ENCODE results near the gene EXD1.

DNA sequence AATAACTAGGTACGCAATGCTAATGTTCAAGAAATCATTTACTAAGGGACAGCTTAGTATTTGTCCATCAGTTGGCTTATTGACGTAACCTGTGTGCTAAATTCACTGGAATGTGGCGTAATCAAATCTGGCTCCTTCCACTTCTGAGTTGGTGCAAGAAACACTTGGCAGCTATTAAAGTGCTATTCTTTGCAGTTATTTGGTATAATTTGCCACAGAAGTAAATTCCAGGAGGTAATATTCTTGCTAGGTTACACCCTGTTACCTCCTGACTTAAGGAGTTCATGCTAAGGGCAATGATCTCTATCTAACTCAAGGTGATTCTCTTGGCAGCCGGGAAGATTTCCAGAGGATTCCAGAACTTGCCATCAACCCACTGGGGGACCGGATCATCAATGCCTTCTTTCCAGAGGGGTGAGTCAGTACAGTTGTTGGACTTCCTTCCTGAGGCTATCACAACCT lies 26.1 kb upstream of the EXD1 start:
- TF ChIP-seq RXRA (IDR thresholded peaks at IDR 0.05) (peak; percentile 88 to 90), FOXA1 (IDR thresholded peaks at IDR 0.05) (peak; percentile 92), TAF1 (conservative IDR thresholded peaks at IDR 0.05) (peak; percentile 83), REST (IDR thresholded peaks at IDR 0.05) (peak; percentile 66), GABPA (IDR thresholded peaks at IDR 0.05 in 1 of 2, conservative IDR thresholded peaks at IDR 0.05 in 1 of 2) (no peak)
- TF ChIP-seq, protein P1, sequence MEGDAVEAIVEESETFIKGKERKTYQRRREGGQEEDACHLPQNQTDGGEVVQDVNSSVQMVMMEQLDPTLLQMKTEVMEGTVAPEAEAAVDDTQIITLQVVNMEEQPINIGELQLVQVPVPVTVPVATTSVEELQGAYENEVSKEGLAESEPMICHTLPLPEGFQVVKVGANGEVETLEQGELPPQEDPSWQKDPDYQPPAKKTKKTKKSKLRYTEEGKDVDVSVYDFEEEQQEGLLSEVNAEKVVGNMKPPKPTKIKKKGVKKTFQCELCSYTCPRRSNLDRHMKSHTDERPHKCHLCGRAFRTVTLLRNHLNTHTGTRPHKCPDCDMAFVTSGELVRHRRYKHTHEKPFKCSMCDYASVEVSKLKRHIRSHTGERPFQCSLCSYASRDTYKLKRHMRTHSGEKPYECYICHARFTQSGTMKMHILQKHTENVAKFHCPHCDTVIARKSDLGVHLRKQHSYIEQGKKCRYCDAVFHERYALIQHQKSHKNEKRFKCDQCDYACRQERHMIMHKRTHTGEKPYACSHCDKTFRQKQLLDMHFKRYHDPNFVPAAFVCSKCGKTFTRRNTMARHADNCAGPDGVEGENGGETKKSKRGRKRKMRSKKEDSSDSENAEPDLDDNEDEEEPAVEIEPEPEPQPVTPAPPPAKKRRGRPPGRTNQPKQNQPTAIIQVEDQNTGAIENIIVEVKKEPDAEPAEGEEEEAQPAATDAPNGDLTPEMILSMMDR (IDR thresholded peaks at IDR 0.05; ENCODE audit: low read depth, low read length, missing input control): no peak

Measured in liver (tissue), 3 donors.